Panc1 (cell line): ENCODE measurements around the gene CPA5. TPM values are rescaled to one million over a fixed set of nuclear protein-coding genes. Genes with fewer than 3 reads are reported as not detected.

Experiments used
- ATAC-seq: fragments of 200-7000 bp; cut with Tn5 transposase; 2 replicates; pipeline ENCODE4 v1.9.1; 2020; ENCODE audit warnings: mild to moderate bottlenecking, moderate library complexity
- BruUV-seq: library from RNA; stranded (reverse); fragments of 400-500 nt; replicated peaks from 2 replicates; lab custom pipeline; 2021; lab: Mats Ljungman, UMichigan
- CTCF ChIA-PET: fragments of 300-600 bp; sonication (Branson Sonifier 250); formaldehyde crosslinking; loops from one replicate; lab custom pipeline; 2022; ENCODE audit warnings: antibody characterized with exemption; lab: Charles Lee
- POLR2A ChIA-PET: fragments of 300-600 bp; sonication (Branson Sonifier 250); formaldehyde crosslinking; loops from one replicate; lab custom pipeline; 2022; ENCODE audit warnings: antibody characterized with exemption; lab: Charles Lee
- DNase-seq: peaks from one replicate; pipeline ENCODE4 v3.0.0-alpha.2; 2010; ENCODE audit warnings: low read depth, low spot score
- H3K27ac ChIP-seq: 2 replicates; pipeline ENCODE4 v1.5.1; 2011; ENCODE audit warnings: mild to moderate bottlenecking, low read length, inconsistent platforms
- H3K27me3 ChIP-seq: fragments of 200-500 bp; sonication (Bioruptor generic); 2 replicates; pipeline ENCODE4 v1.6.0; 2014; ENCODE audit warnings: low read length, inconsistent platforms; ENCODE audit not compliant: control insufficient read depth, insufficient read depth
- H3K36me3 ChIP-seq: fragments of 200-500 bp; sonication (Bioruptor generic); 2 replicates; pipeline ENCODE4 v1.5.1; 2014; ENCODE audit warnings: inconsistent platforms, mild to moderate bottlenecking, low read length, moderate library complexity; ENCODE audit not compliant: control insufficient read depth, insufficient read depth
- H3K4me1 ChIP-seq: 2 replicates; pipeline ENCODE4 v1.5.1; 2011; ENCODE audit warnings: inconsistent platforms, mild to moderate bottlenecking, low read length, moderate library complexity; ENCODE audit not compliant: control insufficient read depth, insufficient read depth
- H3K4me3 ChIP-seq, 2 experiments: 2 replicates each; pipeline ENCODE4 v1.5.1; 2011 to 2012; ENCODE audit warnings: low read depth in 2 of 2, low read length in 2 of 2, mild to moderate bottlenecking in 2 of 2, inconsistent platforms in 1 of 2, moderate library complexity in 1 of 2
- H3K9me3 ChIP-seq: fragments of 200-500 bp; sonication (Bioruptor generic); 2 replicates; pipeline ENCODE4 v1.5.1; 2014; ENCODE audit warnings: low read depth, mild to moderate bottlenecking, inconsistent platforms, low read length, moderate library complexity; ENCODE audit not compliant: control insufficient read depth, insufficient read depth
- CTCF ChIP-seq: fragments of 450-650 bp; IDR thresholded peaks from 2 replicates; pipeline ENCODE4 v1.5.1; 2017; ENCODE audit warnings: mild to moderate bottlenecking
- POLR2AphosphoS5 ChIP-seq: IDR thresholded peaks from 2 replicates; pipeline ENCODE4 v1.6.1; 2012; ENCODE audit warnings: mild to moderate bottlenecking, low read depth, low read length, moderate library complexity
- SIN3A ChIP-seq: IDR thresholded peaks from 2 replicates; pipeline ENCODE4 v1.6.1; 2012; ENCODE audit warnings: low read depth, mild to moderate bottlenecking, low read length, moderate library complexity, borderline replicate concordance; ENCODE audit not compliant: insufficient read depth
- TCF7L2 ChIP-seq: IDR thresholded peaks from 2 replicates; pipeline ENCODE4 v1.6.1; 2011; ENCODE audit warnings: mild to moderate bottlenecking, low read depth, low read length, inconsistent platforms
- in situ Hi-C: cut with HindIII; loops from 2 replicates; pipeline ENCODE4 v1.10.0; 2016; ENCODE audit warnings: low sequenced_read_pairs, low pct_unique_long_range_greater_than_20kb
- intact Hi-C: fragments of 100-400 bp; cut with micrococcal nuclease; formaldehyde crosslinking; loops from one replicate; pipeline ENCODE4 v1.10.0; 2022; ENCODE audit not compliant: unreplicated experiment
- total RNA-seq: library from RNA; stranded (reverse); gene quantifications from one replicate; pipeline ENCODE4 v1.2.1, GENCODE V29; 2021; ENCODE audit not compliant: unreplicated experiment
- TF ChIP-seq, protein P1 (sequence below), 2 experiments: IDR thresholded peaks; 2 replicates each; pipeline ENCODE4 v1.6.1; 2011 to 2012; ENCODE audit warnings: low read depth in 2 of 2, control low read depth in 1 of 2, low read length in 1 of 2, mild to moderate bottlenecking in 1 of 2, moderate library complexity in 1 of 2; ENCODE audit not compliant: insufficient read depth in 1 of 2

The CPA5 gene
- total RNA-seq, 1 experiment from 2014 or later = not detected

GRCh38 chr7:130366564-130366963, 21.9 kb downstream of the CPA5 start:
- H3K4me3 ChIP-seq = no peak overlapping the region
- H3K9me3 ChIP-seq = no peaks in the 10 kb centered on the region
- ChIA-PET POLR2A (no interaction called here), CTCF (no interaction called here)
- H3K27me3 ChIP-seq = no peaks in the 10 kb centered on the region
- BruUV-seq = no TSS peak
- peaks cover 11% of the 10 kb centered on the region for H3K4me1 ChIP-seq
- no peak for ATAC-seq
- H3K27ac ChIP-seq = no peak overlapping the region
- H3K36me3 ChIP-seq = no peaks in the 10 kb centered on the region
- in situ Hi-C loops (no loop called here), intact Hi-C loops (no loop called here)
- TF ChIP-seq POLR2AphosphoS5 (no peak), CTCF (no peak), SIN3A (no peak), TCF7L2 (no peak)
- TF ChIP-seq, protein P1, sequence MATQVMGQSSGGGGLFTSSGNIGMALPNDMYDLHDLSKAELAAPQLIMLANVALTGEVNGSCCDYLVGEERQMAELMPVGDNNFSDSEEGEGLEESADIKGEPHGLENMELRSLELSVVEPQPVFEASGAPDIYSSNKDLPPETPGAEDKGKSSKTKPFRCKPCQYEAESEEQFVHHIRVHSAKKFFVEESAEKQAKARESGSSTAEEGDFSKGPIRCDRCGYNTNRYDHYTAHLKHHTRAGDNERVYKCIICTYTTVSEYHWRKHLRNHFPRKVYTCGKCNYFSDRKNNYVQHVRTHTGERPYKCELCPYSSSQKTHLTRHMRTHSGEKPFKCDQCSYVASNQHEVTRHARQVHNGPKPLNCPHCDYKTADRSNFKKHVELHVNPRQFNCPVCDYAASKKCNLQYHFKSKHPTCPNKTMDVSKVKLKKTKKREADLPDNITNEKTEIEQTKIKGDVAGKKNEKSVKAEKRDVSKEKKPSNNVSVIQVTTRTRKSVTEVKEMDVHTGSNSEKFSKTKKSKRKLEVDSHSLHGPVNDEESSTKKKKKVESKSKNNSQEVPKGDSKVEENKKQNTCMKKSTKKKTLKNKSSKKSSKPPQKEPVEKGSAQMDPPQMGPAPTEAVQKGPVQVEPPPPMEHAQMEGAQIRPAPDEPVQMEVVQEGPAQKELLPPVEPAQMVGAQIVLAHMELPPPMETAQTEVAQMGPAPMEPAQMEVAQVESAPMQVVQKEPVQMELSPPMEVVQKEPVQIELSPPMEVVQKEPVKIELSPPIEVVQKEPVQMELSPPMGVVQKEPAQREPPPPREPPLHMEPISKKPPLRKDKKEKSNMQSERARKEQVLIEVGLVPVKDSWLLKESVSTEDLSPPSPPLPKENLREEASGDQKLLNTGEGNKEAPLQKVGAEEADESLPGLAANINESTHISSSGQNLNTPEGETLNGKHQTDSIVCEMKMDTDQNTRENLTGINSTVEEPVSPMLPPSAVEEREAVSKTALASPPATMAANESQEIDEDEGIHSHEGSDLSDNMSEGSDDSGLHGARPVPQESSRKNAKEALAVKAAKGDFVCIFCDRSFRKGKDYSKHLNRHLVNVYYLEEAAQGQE (IDR thresholded peaks at IDR 0.05; ENCODE audit: insufficient read depth in 1 of 2, low read depth in 2 of 2, low read length in 1 of 2) = no peak
- DNase-seq = no peak

GRCh38 chr7:130367088-130367755, 22.6 kb downstream of the CPA5 start:
- no TSS peak for BruUV-seq
- intact Hi-C loops (no loop called here), in situ Hi-C loops (no loop called here)
- H3K27ac ChIP-seq = no peak overlapping the region
- H3K36me3 ChIP-seq = no peaks in the 10 kb centered on the region
- POLR2A ChIA-PET = no interaction called here
- CTCF ChIA-PET = no interaction called here
- no peak overlapping the region for H3K4me3 ChIP-seq
- H3K9me3 ChIP-seq = no peaks in the 10 kb centered on the region
- H3K27me3 ChIP-seq = no peaks in the 10 kb centered on the region
- TF ChIP-seq SIN3A (no peak), CTCF (no peak), POLR2AphosphoS5 (no peak), TCF7L2 (no peak)
- TF ChIP-seq, protein P1 (IDR thresholded peaks at IDR 0.05; ENCODE audit: insufficient read depth in 1 of 2, low read depth in 2 of 2, low read length in 1 of 2) = no peak
- DNase-seq (no peak), ATAC-seq (no peak)
- H3K4me1 ChIP-seq = peaks cover 11% of the 10 kb centered on the region
